SJCRH30 (cell line): ENCODE results near the gene EBF3. TPM values are rescaled to one million over a fixed set of nuclear protein-coding genes. Genes with fewer than 3 reads are reported as not detected.

ENCODE experiments used
- DNase-seq, 2 experiments: peaks; one replicate each; pipeline ENCODE4 v3.0.0-alpha.2; 2015 to 2020
- H3K27ac ChIP-seq: fragments of 250-450 bp; sonication (Bioruptor Pico); 2 replicates; pipeline ENCODE4 v1.5.1; 2020; ENCODE audit warnings: mild to moderate bottlenecking, moderate library complexity
- H3K27me3 ChIP-seq: fragments of 250-450 bp; sonication (Bioruptor Pico); 2 replicates; pipeline ENCODE4 v1.5.1; 2020; ENCODE audit warnings: mild to moderate bottlenecking, moderate library complexity
- H3K36me3 ChIP-seq: fragments of 250-450 bp; sonication (Bioruptor Pico); 2 replicates; pipeline ENCODE4 v1.5.1; 2020; ENCODE audit warnings: mild to moderate bottlenecking, moderate library complexity
- H3K4me1 ChIP-seq: fragments of 250-450 bp; sonication (Bioruptor Pico); 2 replicates; pipeline ENCODE4 v1.5.1; 2020; ENCODE audit warnings: mild to moderate bottlenecking, moderate library complexity
- H3K4me3 ChIP-seq: fragments of 250-450 bp; sonication (Bioruptor Pico); 2 replicates; pipeline ENCODE4 v1.5.1; 2020; ENCODE audit warnings: mild to moderate bottlenecking, moderate library complexity
- H3K9me3 ChIP-seq: fragments of 250-450 bp; sonication (Bioruptor Pico); replicated peaks from 2 replicates; pipeline ENCODE4 v1.5.1; 2020; ENCODE audit warnings: mild to moderate bottlenecking, moderate library complexity
- total RNA-seq: library from RNA; depleted of rRNA; stranded (reverse); fragments of >200 nt; shearing (Covaris generic); gene quantifications from 2 replicates; pipeline ENCODE4 v1.2.3, GENCODE V29; 2014

The EBF3 gene
- total RNA-seq, 1 experiment from 2014 or later: 13.1 TPM

- Histone ChIP-seq H3K27me3 (no peaks in the 10 kb centered on the region), H3K9me3 (no peaks in the 10 kb centered on the region), H3K27ac (no peak overlapping the region), H3K4me3 (no peak overlapping the region), H3K4me1 (no peaks in the 10 kb centered on the region), H3K36me3 (no peaks in the 10 kb centered on the region)
- no peak for DNase-seq
These were observed 3.0 kb upstream of the EBF3 start for GRCh38 chr10:129966889-129967578.

DNA sequence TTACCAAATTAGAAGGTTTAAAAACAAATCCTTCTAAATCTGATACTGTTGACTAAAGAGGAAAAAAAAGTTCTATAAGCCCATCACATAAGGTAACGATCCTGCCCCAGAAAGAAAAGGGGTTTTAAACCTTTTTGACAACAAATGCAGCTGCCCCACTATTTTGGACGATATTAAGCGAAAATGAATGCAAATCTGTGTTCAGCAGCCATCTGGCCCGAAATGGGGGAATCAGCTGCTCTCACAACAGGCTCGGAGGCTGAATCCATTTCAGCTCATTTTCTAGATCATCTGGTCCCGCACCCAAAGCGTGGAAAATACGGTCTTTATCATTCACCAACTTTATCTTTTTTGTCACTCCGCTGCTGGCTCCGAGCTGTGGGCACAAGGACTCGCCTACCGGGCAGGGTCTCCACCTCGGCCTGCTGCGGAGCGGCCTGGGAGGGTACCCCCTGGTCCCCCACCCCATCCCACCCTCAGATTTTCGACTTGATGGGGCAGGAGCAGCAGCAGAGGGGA, 2.4 kb upstream of the EBF3 start:
- DNase-seq: no peak
- H3K4me3 ChIP-seq: no peak overlapping the region
- no peaks in the 10 kb centered on the region for H3K9me3 ChIP-seq
- no peaks in the 10 kb centered on the region for H3K4me1 ChIP-seq
- H3K27ac ChIP-seq: no peak overlapping the region
- 0 out of 2 replicates have a peak, but pooled peaks cover 2% of the 10 kb centered on the region for H3K36me3 ChIP-seq
- H3K27me3 ChIP-seq: no peaks in the 10 kb centered on the region

DNA sequence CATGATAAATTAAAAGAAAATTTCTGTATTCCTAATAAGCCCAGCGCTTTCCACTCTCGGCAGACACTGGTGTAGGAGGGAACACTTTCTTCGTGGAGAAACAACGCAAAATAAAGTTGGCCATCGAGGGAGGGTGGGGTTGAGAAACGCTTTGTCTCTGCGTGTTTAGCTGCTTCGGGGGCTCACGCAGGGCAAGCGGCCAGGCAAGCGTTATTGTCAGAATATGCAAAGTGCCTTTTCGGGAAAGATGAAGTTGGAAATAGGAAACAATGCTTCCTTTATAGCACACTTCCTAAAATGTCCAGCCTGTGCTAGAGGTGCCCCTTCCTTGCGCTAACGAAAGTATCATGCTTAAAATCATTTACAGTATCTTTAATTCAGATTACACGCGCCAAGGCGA, 1.9 kb upstream of the EBF3 start:
- no peak overlapping the region for H3K4me3 ChIP-seq

DNA sequence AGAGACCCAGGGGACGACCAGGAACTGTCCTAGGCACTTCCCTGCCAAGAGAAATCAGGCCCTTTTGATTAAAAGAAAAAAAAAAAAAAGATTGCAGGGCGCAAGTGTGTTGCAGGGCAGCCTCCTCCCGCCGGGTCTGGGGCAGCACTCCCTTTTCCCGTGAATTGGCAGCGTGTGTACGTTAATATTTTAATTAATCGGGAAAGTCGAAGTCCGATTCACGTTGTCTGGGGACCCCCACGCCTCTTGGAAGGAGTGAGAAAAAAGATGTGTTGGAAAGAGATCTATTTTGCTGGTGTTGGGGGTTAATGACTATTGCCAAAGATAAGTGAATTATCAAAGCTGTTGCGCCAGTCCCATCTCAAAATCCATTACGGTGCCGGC, 1.3 kb upstream of the EBF3 start:
- no peak overlapping the region for H3K27ac ChIP-seq
- H3K4me1 ChIP-seq: no peaks in the 10 kb centered on the region
- H3K4me3 ChIP-seq: no peak overlapping the region
- DNase-seq: no peak
- 0 out of 2 replicates have a peak, but pooled peaks cover 2% of the 10 kb centered on the region for H3K36me3 ChIP-seq
- H3K9me3 ChIP-seq: no peaks in the 10 kb centered on the region
- no peaks in the 10 kb centered on the region for H3K27me3 ChIP-seq

More for the DNA sequence above, 1.9 kb upstream of the EBF3 start:
- DNase-seq: no peak
- Histone ChIP-seq H3K36me3 (0 out of 2 replicates have a peak, but pooled peaks cover 2% of the 10 kb centered on the region), H3K9me3 (no peaks in the 10 kb centered on the region), H3K27me3 (no peaks in the 10 kb centered on the region), H3K27ac (no peak overlapping the region), H3K4me1 (no peaks in the 10 kb centered on the region)

- no peaks in the 10 kb centered on the region for H3K4me1 ChIP-seq
- no peak overlapping the region for H3K27ac ChIP-seq
- H3K36me3 ChIP-seq: 0 out of 2 replicates have a peak, but pooled peaks cover 2% of the 10 kb centered on the region
- peak overlapping the region; percentile 73 for H3K4me3 ChIP-seq
- no peak for DNase-seq
- H3K9me3 ChIP-seq: no peaks in the 10 kb centered on the region
- no peaks in the 10 kb centered on the region for H3K27me3 ChIP-seq
These were observed 744 bp upstream of the EBF3 start for GRCh38 chr10:129964611-129965424.

DNA sequence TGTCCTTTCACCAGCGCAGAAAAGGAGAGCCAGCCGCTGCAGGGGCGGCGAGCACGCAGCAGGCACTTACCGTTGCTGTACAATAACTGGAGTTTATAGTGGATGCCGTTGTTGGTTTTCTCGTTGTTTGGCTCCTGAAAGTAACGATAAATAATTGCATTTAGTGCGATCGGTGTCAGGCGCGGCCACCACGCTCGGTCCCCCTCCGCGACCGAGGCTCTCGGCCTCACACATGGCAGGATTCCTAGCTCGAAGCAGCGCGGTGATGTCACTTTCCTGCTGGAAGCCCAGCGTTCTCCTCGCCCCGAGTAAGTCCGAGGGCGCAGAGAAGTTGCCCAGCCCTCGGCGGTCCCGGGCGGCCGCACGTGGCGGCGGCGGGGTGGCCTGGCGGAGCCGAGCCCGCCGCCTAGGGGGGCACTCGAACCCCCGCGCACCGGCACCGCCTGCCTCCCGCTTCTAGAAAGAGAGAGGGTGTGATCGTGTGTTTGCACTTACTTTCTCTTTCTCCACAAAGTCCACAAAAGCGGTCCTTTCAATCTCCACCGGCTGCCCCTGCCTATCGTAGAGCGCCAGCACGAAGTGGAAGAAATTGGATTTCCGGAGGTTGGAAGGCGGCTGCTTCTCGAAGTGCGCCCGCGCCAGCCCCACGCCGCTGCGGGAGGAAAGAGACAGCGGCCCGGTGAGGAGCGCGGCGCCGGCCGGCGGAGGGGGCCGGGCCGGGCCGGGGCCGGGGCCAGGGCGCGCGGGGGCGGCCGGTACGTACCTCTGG, 1.0 kb downstream of the EBF3 start:
- DNase-seq: peak; percentile 59 to 63
- Histone ChIP-seq H3K36me3 (0 out of 2 replicates have a peak, but pooled peaks cover 2% of the 10 kb centered on the region), H3K27ac (peak overlapping the region; percentile 79), H3K27me3 (no peaks in the 10 kb centered on the region), H3K4me3 (peak overlapping the region; percentile 73), H3K9me3 (no peaks in the 10 kb centered on the region), H3K4me1 (no peaks in the 10 kb centered on the region)

- H3K4me1 ChIP-seq: peaks cover 4% of the 10 kb centered on the region; the same call in 1 of the 2 replicates
- H3K27me3 ChIP-seq: no peaks in the 10 kb centered on the region
- 0 out of 2 replicates have a peak, but pooled peaks cover 2% of the 10 kb centered on the region for H3K36me3 ChIP-seq
- DNase-seq: peak in 1 of 2 experiments; percentile 36
- peak overlapping the region; percentile 73 for H3K4me3 ChIP-seq
- peak overlapping the region; percentile 79 for H3K27ac ChIP-seq
- H3K9me3 ChIP-seq: no peaks in the 10 kb centered on the region
These were observed 1.8 kb downstream of the EBF3 start for GRCh38 chr10:129962031-129962871.

DNA sequence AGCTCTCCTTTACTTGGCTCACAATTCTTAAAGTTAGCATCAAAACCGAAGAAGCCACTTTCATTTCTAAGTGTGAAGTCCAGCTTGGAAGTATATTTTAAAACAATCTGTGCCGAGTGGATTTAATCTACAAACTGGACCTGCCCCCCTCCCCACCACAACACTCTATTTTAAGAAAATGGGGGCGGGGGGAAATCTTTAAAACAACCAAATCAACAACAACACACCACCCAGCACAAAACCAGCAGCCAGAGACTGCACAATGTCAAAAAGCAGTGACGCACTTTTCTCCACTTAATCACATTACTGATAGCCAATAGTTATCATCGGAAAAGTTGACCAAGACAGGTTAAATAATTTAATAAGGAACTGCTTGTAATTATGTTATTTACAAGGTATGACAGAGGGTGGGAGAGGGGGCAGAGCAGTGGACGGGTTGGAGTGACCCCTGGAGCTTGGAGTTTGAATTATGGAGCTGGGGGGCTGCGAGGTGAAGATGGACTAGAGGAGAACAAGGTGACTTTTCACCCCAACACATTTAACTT, 2.8 kb downstream of the EBF3 start:
- no peak overlapping the region for H3K27ac ChIP-seq
- no peak for DNase-seq
- 0 out of 2 replicates have a peak, but pooled peaks cover 2% of the 10 kb centered on the region for H3K36me3 ChIP-seq
- peak overlapping the region; percentile 73 for H3K4me3 ChIP-seq
- H3K27me3 ChIP-seq: no peaks in the 10 kb centered on the region
- peaks cover 10% of the 10 kb centered on the region for H3K4me1 ChIP-seq
- H3K9me3 ChIP-seq: no peaks in the 10 kb centered on the region

DNA sequence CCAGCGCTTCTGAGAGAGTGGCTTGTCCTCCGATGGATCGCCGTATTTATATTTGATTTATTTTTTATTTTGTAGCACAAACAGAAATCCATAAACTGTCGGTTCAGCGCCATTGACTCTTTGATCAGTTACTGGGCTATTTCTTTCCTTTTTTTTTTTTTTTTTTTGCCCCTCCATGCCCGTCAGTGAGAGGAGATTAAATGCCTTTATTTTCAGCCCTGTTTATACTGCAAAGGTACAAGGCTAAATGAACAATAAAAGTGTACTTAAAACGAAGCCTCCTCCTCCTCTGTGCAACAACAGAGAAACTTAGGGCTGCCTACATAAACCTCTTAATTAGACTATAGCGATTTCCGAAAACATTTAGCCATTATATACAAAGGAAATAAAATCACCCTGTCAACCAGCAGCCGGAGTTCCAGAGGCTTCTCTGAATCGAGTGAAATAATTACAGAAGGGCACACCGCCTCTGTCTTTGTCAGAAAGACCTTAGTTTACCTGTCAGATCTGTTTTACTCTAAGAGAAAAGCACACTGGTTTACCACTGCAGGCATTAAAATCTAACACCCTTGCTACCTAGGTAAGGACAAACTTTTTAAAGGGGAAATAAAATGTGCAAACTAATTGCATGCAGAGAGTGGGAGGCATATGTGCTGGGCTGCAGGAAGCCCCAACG, 3.5 kb downstream of the EBF3 start:
- DNase-seq: no peak
- Histone ChIP-seq H3K4me1 (peaks cover 12% of the 10 kb centered on the region), H3K27ac (no peak overlapping the region), H3K27me3 (no peaks in the 10 kb centered on the region), H3K36me3 (0 out of 2 replicates have a peak, but pooled peaks cover 2% of the 10 kb centered on the region), H3K9me3 (no peaks in the 10 kb centered on the region), H3K4me3 (no peak overlapping the region; the same call in 1 of the 2 replicates)

GRCh38 chr10:129959544-129960480, 4.3 kb downstream of the EBF3 start:
- no peak overlapping the region for H3K27ac ChIP-seq

GRCh38 chr10:129958629-129959543, 5.2 kb downstream of the EBF3 start:
- no peaks in the 10 kb centered on the region for H3K9me3 ChIP-seq
- H3K36me3 ChIP-seq: 0 out of 2 replicates have a peak, but pooled peaks cover 2% of the 10 kb centered on the region
- no peak for DNase-seq
- peaks cover 30% of the 10 kb centered on the region for H3K4me1 ChIP-seq
- no peaks in the 10 kb centered on the region for H3K27me3 ChIP-seq
- H3K4me3 ChIP-seq: no peak overlapping the region
- H3K27ac ChIP-seq: no peak overlapping the region

More at GRCh38 chr10:129959544-129960480, 4.3 kb downstream of the EBF3 start:
- Histone ChIP-seq H3K27me3 (no peaks in the 10 kb centered on the region), H3K36me3 (0 out of 2 replicates have a peak, but pooled peaks cover 2% of the 10 kb centered on the region), H3K4me3 (no peak overlapping the region), H3K9me3 (no peaks in the 10 kb centered on the region), H3K4me1 (peaks cover 20% of the 10 kb centered on the region)
- no peak for DNase-seq
